Measurements from ENCODE around the gene IGF2R. TPM values are rescaled to one million over a fixed set of nuclear protein-coding genes. Genes with fewer than 3 reads are reported as not detected.

IGF2R gene
- total RNA-seq, 2 donors from 2014 or later = 50.8 TPM

GRCh38 chr6:160076009-160076408, 107.1 kb downstream of the IGF2R start:
- 96 to 97% methylated on average over 5 of the region's 5 CpGs for WGBS, 2 donors
- Histone ChIP-seq H3K36me3 (replicated peaks in 1 of 2; ENCODE audit: insufficient read depth in 1 of 2, low read depth in 2 of 2) (peaks cover 19 to 56% of the 10 kb centered on the region in 2 donors), H3K4me1 (no peaks in the 10 kb centered on the region), H3K4me3 (no peak overlapping the region), H3K27ac (no peak overlapping the region), H3K9me3 (no peaks in the 10 kb centered on the region), H3K27me3 (no peaks in the 10 kb centered on the region)
- DNase-seq (no peak), ATAC-seq (no peak)
- TF ChIP-seq, protein P1, sequence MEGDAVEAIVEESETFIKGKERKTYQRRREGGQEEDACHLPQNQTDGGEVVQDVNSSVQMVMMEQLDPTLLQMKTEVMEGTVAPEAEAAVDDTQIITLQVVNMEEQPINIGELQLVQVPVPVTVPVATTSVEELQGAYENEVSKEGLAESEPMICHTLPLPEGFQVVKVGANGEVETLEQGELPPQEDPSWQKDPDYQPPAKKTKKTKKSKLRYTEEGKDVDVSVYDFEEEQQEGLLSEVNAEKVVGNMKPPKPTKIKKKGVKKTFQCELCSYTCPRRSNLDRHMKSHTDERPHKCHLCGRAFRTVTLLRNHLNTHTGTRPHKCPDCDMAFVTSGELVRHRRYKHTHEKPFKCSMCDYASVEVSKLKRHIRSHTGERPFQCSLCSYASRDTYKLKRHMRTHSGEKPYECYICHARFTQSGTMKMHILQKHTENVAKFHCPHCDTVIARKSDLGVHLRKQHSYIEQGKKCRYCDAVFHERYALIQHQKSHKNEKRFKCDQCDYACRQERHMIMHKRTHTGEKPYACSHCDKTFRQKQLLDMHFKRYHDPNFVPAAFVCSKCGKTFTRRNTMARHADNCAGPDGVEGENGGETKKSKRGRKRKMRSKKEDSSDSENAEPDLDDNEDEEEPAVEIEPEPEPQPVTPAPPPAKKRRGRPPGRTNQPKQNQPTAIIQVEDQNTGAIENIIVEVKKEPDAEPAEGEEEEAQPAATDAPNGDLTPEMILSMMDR (IDR thresholded peaks at IDR 0.05) = no peak
- no peak for TF ChIP-seq POLR2A (IDR thresholded peaks at IDR 0.05)
- intact Hi-C loops (cut with DNase I) = no loop called here

DNA sequence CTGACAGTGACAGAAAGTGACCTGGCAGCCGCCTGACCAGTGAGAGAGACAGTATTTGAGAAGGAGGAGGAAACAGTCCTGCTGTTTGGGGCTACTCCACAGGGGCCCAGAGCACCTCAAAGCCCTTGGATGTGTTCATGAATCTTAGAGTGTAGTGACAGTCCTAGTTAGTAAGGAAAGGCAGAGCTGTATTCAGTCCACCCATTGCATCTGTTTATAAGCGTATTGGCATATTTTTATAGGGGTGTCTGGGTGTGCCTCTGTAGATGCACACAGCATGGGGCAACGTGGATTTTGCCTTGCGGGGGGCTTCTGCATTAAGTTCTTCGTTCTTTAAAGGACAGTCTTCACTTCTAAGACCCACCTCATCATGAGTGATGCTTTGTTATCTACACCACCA, 108.1 kb downstream of the IGF2R start:
- intact Hi-C loops (cut with DNase I) = no loop called here

DNA sequence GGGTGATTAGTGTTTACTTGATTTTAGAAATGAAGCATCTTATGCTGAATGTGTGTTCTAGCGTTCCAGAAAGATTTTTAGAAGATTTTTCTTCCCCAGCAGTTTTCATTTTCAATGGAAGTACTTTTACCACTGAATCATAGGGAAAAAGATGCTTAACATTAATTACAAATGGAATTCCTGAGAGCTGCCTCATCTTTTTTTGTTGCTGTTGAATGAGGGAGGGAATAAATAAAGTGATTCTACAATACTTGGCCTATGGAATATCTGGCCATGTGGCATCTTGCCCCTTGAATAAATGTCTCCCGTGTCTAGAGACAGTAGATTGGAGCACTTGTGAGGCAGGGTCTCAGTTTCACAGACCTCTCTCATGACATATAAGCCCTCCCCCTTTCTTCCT, 108.6 kb downstream of the IGF2R start:
- no peak for TF ChIP-seq POLR2A (IDR thresholded peaks at IDR 0.05)
- TF ChIP-seq, protein P1 (IDR thresholded peaks at IDR 0.05) = no peak
- Histone ChIP-seq H3K4me3 (no peak overlapping the region), H3K4me1 (no peaks in the 10 kb centered on the region), H3K27ac (no peak overlapping the region), H3K36me3 (replicated peaks in 1 of 2; ENCODE audit: insufficient read depth in 1 of 2, low read depth in 2 of 2) (peaks cover 19 to 48% of the 10 kb centered on the region in 2 donors), H3K27me3 (no peaks in the 10 kb centered on the region), H3K9me3 (no peaks in the 10 kb centered on the region)
- 81 to 88% methylated on average over 2 of the region's 2 CpGs for WGBS, 2 donors
- DNase-seq (no peak), ATAC-seq (no peak)
- intact Hi-C loops (cut with DNase I) = no loop called here

More for the DNA sequence above, 108.1 kb downstream of the IGF2R start:
- Histone ChIP-seq H3K4me1 (no peaks in the 10 kb centered on the region), H3K27me3 (no peaks in the 10 kb centered on the region), H3K4me3 (no peak overlapping the region), H3K9me3 (no peaks in the 10 kb centered on the region), H3K36me3 (replicated peaks in 1 of 2; ENCODE audit: insufficient read depth in 1 of 2, low read depth in 2 of 2) (peaks cover 19 to 53% of the 10 kb centered on the region in 2 donors), H3K27ac (no peak overlapping the region)
- TF ChIP-seq, protein P1 (IDR thresholded peaks at IDR 0.05) = no peak
- TF ChIP-seq POLR2A (IDR thresholded peaks at IDR 0.05) = no peak
- no peak for ATAC-seq
- DNase-seq = no peak
- WGBS, 2 donors = 91% methylated on average over 5 of the region's 5 CpGs

- H3K4me3 ChIP-seq = no peak overlapping the region
- TF ChIP-seq, protein P1 (IDR thresholded peaks at IDR 0.05) = no peak
- no peak for TF ChIP-seq POLR2A (IDR thresholded peaks at IDR 0.05)
- no peaks in the 10 kb centered on the region for H3K9me3 ChIP-seq
- H3K27ac ChIP-seq = no peak overlapping the region
- WGBS, 2 donors = 93 to 98% methylated on average over 13 to 23 of the region's 23 CpGs
- no peaks in the 10 kb centered on the region for H3K27me3 ChIP-seq
- H3K4me1 ChIP-seq = no peaks in the 10 kb centered on the region
- ATAC-seq = no peak
- H3K36me3 ChIP-seq (replicated peaks in 1 of 2; ENCODE audit: insufficient read depth in 1 of 2, low read depth in 2 of 2) = peaks cover 21 to 40% of the 10 kb centered on the region in 2 donors
- no peak for DNase-seq
- intact Hi-C loops (cut with DNase I) = no loop called here
These were observed 110.2 kb downstream of the IGF2R start for GRCh38 chr6:160078883-160079685.

DNA sequence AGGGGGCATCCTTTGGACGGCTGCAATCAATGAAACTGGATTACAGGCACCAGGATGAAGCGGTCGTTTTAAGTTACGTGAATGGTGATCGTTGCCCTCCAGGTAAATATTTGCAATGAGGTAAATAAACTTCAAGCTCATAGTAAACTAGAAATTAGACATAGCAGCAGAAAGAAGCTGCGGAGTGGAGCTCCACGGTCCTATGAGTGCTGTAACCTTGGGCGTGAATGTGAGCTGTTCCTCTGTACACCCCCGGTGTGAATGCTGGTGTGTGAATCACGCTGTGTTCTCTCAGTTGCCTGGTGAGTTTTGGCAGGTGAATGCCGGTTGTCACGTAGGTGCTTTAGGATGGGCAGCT, 110.8 kb downstream of the IGF2R start:
- Histone ChIP-seq H3K36me3 (replicated peaks in 1 of 2; ENCODE audit: insufficient read depth in 1 of 2, low read depth in 2 of 2) (peaks cover 25 to 40% of the 10 kb centered on the region in 2 donors), H3K27me3 (no peaks in the 10 kb centered on the region), H3K4me3 (no peak overlapping the region), H3K9me3 (no peaks in the 10 kb centered on the region), H3K4me1 (no peaks in the 10 kb centered on the region), H3K27ac (no peak overlapping the region)
- DNase-seq (no peak), ATAC-seq (no peak)
- 89 to 92% methylated on average over 12 of the region's 12 CpGs for WGBS, 2 donors
- intact Hi-C loops (cut with DNase I) = no loop called here
- TF ChIP-seq POLR2A (IDR thresholded peaks at IDR 0.05) = no peak
- TF ChIP-seq, protein P1 (IDR thresholded peaks at IDR 0.05) = no peak
